ENCODE results near the gene DCST2. TPM values are rescaled to one million over a fixed set of nuclear protein-coding genes. Genes with fewer than 3 reads are reported as not detected.

Gene DCST2
- 2.8 TPM for total RNA-seq (ENCODE audit: unreplicated experiment)
- long read RNA-seq, result 0 reads

DNA sequence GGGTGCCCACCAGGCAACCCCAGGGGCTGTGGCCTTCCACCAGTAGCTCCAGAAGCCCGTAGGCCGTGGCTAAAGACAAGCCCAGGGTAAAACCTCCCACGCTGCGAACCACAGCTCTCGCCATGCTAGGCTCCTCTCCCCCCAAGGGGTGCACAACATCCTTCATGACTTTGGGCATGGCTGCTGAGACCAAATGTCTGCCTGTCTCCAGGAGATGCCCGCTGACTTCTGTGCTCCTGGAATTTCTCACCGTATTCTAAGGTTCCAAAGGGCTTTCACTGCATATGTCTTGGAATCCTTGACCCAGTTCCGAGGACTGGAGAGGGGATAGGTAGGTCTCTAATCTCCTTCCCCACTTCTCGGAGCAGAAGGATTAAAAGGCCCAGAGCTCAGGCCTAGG lies at the start of gene DCST2, which contains the start of gene DCST1:
DCST2 (minus strand) TSS at position 258 of the 400 bp plus-strand sequence; CDS start at position 178, 80 bp downstream.
DCST1 (plus strand) TSS at position 301 of the 400 bp plus-strand sequence. CDS start 213 bp downstream, outside the sequence.
- H3K4me1 Mint-ChIP-seq (ENCODE audit: unreplicated experiment), result peaks cover 47% of the 10 kb centered on the region
- no peaks in the 10 kb centered on the region for H3K9me3 Mint-ChIP-seq (ENCODE audit: unreplicated experiment)

DNA sequence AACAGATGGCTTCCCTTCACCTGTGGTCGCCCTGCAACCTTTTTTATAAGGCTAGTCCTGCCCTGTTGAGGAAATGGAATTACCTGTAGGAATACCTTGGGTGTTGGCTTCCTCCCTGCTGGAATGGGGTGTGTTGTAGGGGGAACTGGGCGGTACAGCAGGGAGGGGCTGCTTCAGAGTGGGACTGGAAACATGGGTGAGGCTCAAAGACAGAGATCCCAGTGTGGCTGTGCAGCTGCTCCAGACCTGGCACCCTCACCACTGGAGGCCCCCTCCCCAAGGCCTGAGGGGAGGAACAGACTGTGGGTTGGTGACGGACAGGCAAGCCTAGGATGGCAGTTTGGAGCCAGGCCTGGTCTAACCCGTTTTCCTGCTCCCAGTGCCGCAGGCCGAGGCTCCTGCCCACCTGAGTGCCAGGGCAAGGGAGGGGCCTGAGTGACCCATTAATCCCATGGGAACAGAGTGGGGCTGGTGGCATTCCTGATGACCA lies 49.5 kb upstream of the DCST2 start:
- H3K4me3 Mint-ChIP-seq (ENCODE audit: unreplicated experiment), result no peak overlapping the region

More for the DNA sequence above, at the start of gene DCST2, which contains the start of gene DCST1:
- Mint-ChIP-seq H3K27ac (ENCODE audit: unreplicated experiment) (peak within 1 kb of the TSS; percentile 14), H3K4me3 (ENCODE audit: unreplicated experiment) (peak within 1 kb of the TSS; percentile 84), H3K27me3 (ENCODE audit: unreplicated experiment) (peaks cover 16% of the 10 kb centered on the region), H3K36me3 (ENCODE audit: low read depth, unreplicated experiment) (peaks cover 8% of the 10 kb centered on the region)
- no peak for DNase-seq (ENCODE audit: low spot score)
- TF ChIP-seq, protein P1, sequence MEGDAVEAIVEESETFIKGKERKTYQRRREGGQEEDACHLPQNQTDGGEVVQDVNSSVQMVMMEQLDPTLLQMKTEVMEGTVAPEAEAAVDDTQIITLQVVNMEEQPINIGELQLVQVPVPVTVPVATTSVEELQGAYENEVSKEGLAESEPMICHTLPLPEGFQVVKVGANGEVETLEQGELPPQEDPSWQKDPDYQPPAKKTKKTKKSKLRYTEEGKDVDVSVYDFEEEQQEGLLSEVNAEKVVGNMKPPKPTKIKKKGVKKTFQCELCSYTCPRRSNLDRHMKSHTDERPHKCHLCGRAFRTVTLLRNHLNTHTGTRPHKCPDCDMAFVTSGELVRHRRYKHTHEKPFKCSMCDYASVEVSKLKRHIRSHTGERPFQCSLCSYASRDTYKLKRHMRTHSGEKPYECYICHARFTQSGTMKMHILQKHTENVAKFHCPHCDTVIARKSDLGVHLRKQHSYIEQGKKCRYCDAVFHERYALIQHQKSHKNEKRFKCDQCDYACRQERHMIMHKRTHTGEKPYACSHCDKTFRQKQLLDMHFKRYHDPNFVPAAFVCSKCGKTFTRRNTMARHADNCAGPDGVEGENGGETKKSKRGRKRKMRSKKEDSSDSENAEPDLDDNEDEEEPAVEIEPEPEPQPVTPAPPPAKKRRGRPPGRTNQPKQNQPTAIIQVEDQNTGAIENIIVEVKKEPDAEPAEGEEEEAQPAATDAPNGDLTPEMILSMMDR (IDR thresholded peaks at IDR 0.05; ENCODE audit: unreplicated experiment), result no peak

DNA sequence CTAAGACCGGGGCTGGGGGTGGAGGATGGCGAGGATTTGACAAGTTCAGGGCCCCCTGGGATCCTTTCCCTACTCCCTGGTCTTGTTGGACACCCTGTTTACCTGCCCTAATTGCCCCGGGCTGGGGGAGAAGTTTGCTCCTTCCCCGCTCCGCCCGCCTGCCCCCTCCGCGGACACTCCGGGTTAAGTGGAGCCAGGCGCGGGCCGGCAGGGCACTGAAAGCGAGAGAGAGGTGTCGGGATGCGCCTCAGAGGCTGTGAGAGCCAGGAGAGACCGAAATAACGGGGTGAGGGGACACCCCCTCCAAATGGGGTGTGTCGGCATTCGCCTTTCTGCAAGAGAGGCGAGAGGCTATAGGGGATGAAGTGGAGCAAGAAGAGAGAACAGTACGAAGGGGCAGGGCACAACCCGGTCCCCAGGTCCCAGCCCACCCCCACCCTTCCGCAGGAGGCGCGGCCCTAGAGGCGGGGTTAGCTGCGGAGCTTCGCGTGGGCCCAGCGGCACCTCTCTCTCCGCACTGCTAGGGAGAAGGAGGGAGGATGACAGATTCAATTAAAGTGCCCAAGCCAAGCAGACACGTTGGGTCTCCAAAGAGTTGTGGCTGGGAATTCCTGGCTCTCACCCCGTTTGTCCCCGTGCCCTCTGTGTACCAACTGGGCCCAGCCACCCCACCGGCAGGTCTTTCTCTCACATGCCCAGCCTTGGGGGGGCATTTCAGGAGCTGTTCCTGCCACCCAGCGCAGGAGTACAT lies 48.9 kb upstream of the DCST2 start:
- peaks cover 32% of the 10 kb centered on the region for H3K4me1 Mint-ChIP-seq (ENCODE audit: unreplicated experiment)
- TF ChIP-seq, protein P1 (IDR thresholded peaks at IDR 0.05; ENCODE audit: unreplicated experiment), result no peak
- no peak for DNase-seq (ENCODE audit: low spot score)
- peak overlapping the region; percentile 48 for H3K27ac Mint-ChIP-seq (ENCODE audit: unreplicated experiment)
- H3K27me3 Mint-ChIP-seq (ENCODE audit: unreplicated experiment), result peaks cover 42% of the 10 kb centered on the region
- H3K9me3 Mint-ChIP-seq (ENCODE audit: unreplicated experiment), result no peaks in the 10 kb centered on the region
- peaks cover 13% of the 10 kb centered on the region for H3K36me3 Mint-ChIP-seq (ENCODE audit: low read depth, unreplicated experiment)
- no peak overlapping the region for H3K4me3 Mint-ChIP-seq (ENCODE audit: unreplicated experiment)

More for the DNA sequence above, 49.5 kb upstream of the DCST2 start:
- H3K9me3 Mint-ChIP-seq (ENCODE audit: unreplicated experiment), result no peaks in the 10 kb centered on the region
- TF ChIP-seq, protein P1 (IDR thresholded peaks at IDR 0.05; ENCODE audit: unreplicated experiment), result no peak
- H3K27ac Mint-ChIP-seq (ENCODE audit: unreplicated experiment), result no peak overlapping the region
- H3K36me3 Mint-ChIP-seq (ENCODE audit: low read depth, unreplicated experiment), result peaks cover 18% of the 10 kb centered on the region
- peaks cover 41% of the 10 kb centered on the region for H3K27me3 Mint-ChIP-seq (ENCODE audit: unreplicated experiment)
- DNase-seq (ENCODE audit: low spot score), result no peak
- peaks cover 31% of the 10 kb centered on the region for H3K4me1 Mint-ChIP-seq (ENCODE audit: unreplicated experiment)

DNA sequence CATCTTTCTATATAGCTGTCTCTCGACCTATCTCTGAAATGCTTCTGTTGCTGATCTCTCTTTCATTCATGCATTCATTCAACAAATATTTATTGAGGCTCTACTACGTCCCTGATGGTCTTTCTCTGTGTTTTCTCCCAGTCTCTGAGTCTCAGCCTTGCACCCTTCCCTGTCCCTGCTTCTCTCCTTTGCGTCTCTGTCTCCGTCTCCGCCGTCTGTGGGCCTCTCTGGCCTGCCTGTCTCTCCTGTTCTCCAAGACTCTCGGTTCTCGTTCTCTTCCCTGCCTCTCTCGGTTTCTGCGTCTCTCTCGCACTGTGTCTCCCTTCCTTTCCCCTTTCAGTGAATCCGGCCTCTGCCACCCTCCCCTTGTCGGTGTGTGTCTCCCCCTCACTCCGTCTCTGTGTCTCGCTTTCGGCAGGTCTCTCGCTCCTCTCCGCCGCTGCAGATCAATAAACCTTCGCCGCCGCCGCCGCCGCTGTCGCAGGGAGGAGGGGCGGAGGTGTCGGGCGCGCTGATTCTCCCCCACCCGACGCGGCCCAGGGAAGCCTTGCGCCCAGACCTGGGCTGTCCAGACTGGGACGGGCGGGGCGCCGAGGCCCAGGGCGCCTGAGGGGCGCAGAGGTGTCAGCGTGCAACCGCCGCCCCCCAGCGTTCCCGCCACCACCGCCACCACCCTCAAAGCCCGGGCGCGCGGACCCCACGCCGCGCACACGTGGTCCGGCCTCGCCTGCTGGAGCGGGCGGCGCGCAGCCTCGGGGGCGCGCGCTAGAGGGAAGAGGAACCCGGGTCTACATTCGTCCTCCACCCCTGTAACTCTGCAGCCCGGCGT lies 48.1 kb upstream of the DCST2 start:
- Mint-ChIP-seq H3K27ac (ENCODE audit: unreplicated experiment) (peak overlapping the region; percentile 34), H3K4me3 (ENCODE audit: unreplicated experiment) (peak overlapping the region; percentile 84), H3K9me3 (ENCODE audit: unreplicated experiment) (no peaks in the 10 kb centered on the region), H3K27me3 (ENCODE audit: unreplicated experiment) (peaks cover 41% of the 10 kb centered on the region), H3K4me1 (ENCODE audit: unreplicated experiment) (peaks cover 27% of the 10 kb centered on the region), H3K36me3 (ENCODE audit: low read depth, unreplicated experiment) (peaks cover 9% of the 10 kb centered on the region)
- DNase-seq (ENCODE audit: low spot score), result no peak
- TF ChIP-seq, protein P1 (IDR thresholded peaks at IDR 0.05; ENCODE audit: unreplicated experiment), result no peak

All from endothelial cell (in vitro differentiated cells).